Trophoblast cell (in vitro differentiated cells and primary cell): Measurements from ENCODE around the gene CD96.

Source experiments
- DNase-seq, 2 donors: peaks; one replicate each; pipeline ENCODE4 v3.0.0-alpha.2; 2016
- H2AFZ ChIP-seq: 2 replicates; pipeline ENCODE4 v1.6.1; 2013; ENCODE audit warnings: low read length, moderate library complexity, mild to moderate bottlenecking; ENCODE audit not compliant: insufficient read depth, poor library complexity
- H2AK5ac ChIP-seq: 2 replicates; pipeline ENCODE4 v1.6.1; 2013; ENCODE audit warnings: mild to moderate bottlenecking, low read length
- H2BK120ac ChIP-seq: 2 replicates; pipeline ENCODE4 v1.6.1; 2013; ENCODE audit warnings: low read length, mild to moderate bottlenecking, moderate library complexity; ENCODE audit not compliant: insufficient read depth, poor library complexity
- H2BK12ac ChIP-seq: 2 replicates; pipeline ENCODE4 v1.6.1; 2013; ENCODE audit warnings: mild to moderate bottlenecking, low read length, moderate library complexity
- H2BK5ac ChIP-seq: 2 replicates; pipeline ENCODE4 v1.6.1; 2013; ENCODE audit warnings: low read length, low read depth, moderate library complexity, mild to moderate bottlenecking; ENCODE audit not compliant: poor library complexity
- H3K14ac ChIP-seq: 2 replicates; pipeline ENCODE4 v1.6.1; 2013; ENCODE audit warnings: mild to moderate bottlenecking, low read length
- H3K18ac ChIP-seq: 2 replicates; pipeline ENCODE4 v1.6.1; 2013; ENCODE audit warnings: mild to moderate bottlenecking, low read length
- H3K23ac ChIP-seq: 2 replicates; pipeline ENCODE4 v1.6.1; 2013; ENCODE audit warnings: low read length
- H3K27ac ChIP-seq: 2 replicates; pipeline ENCODE4 v1.5.1; 2013; ENCODE audit warnings: low read depth, mild to moderate bottlenecking, inconsistent platforms, low read length, moderate library complexity
- H3K27me3 ChIP-seq: 2 replicates; pipeline ENCODE4 v1.6.1; 2013; ENCODE audit warnings: inconsistent platforms, mild to moderate bottlenecking, low read length, moderate library complexity; ENCODE audit not compliant: insufficient read depth
- H3K36me3 ChIP-seq, 2 experiments: 1 replicate in 1 of 2; 2 replicates in 1 of 2; pipeline ENCODE4 v1.6.1; 2013; ENCODE audit warnings: low read length in 2 of 2, mild to moderate bottlenecking in 2 of 2, moderate library complexity in 1 of 2; ENCODE audit not compliant: insufficient read depth in 2 of 2, control insufficient read depth in 1 of 2
- H3K4ac ChIP-seq: 2 replicates; pipeline ENCODE4 v1.6.1; 2013; ENCODE audit warnings: low read depth, mild to moderate bottlenecking, low read length, moderate library complexity
- H3K4me1 ChIP-seq, 2 experiments: 1 replicate in 1 of 2; 2 replicates in 1 of 2; pipeline ENCODE4 v1.6.1; 2013; ENCODE audit warnings: low read length in 2 of 2, mild to moderate bottlenecking in 2 of 2, moderate library complexity in 1 of 2; ENCODE audit not compliant: insufficient read depth in 2 of 2, control insufficient read depth in 1 of 2
- H3K4me2 ChIP-seq: 2 replicates; pipeline ENCODE4 v1.6.1; 2013; ENCODE audit warnings: inconsistent platforms, mild to moderate bottlenecking, low read length, moderate library complexity
- H3K4me3 ChIP-seq: 2 replicates; pipeline ENCODE4 v1.5.1; 2013; ENCODE audit warnings: mild to moderate bottlenecking, low read depth, low read length, inconsistent platforms
- H3K79me1 ChIP-seq: one replicate; pipeline ENCODE4 v1.6.1; 2013; ENCODE audit warnings: low read length
- H3K79me2 ChIP-seq: 2 replicates; pipeline ENCODE4 v1.6.1; 2013; ENCODE audit warnings: low read length, mild to moderate bottlenecking; ENCODE audit not compliant: control insufficient read depth, insufficient read depth, poor library complexity
- H3K9ac ChIP-seq: 2 replicates; pipeline ENCODE4 v1.6.1; 2013; ENCODE audit warnings: mild to moderate bottlenecking, low read length
- H3K9me3 ChIP-seq: 2 replicates; pipeline ENCODE4 v1.6.1; 2013; ENCODE audit warnings: low read depth, mild to moderate bottlenecking, control low read depth, inconsistent platforms, low read length; ENCODE audit not compliant: insufficient read depth
- H4K12ac ChIP-seq: 2 replicates; pipeline ENCODE4 v1.6.1; 2013; ENCODE audit warnings: low read depth, mild to moderate bottlenecking, low read length, moderate library complexity
- H4K8ac ChIP-seq: 2 replicates; pipeline ENCODE4 v1.6.1; 2013; ENCODE audit warnings: low read depth, mild to moderate bottlenecking, low read length, moderate library complexity
- H4K91ac ChIP-seq: one replicate; pipeline ENCODE4 v1.6.1; 2013; ENCODE audit warnings: low read depth, mild to moderate bottlenecking, low read length, moderate library complexity
- WGBS: extraction: QIAGEN DNeasy Blood & Tissue Kit; methylation state at CpG from one replicate; pipeline ENCODE4 v1.1.7; 2013; ENCODE audit warnings: missing lambda C conversion rate; ENCODE audit not compliant: insufficient read length, insufficient coverage; ENCODE audit errors: extremely low coverage; 5-methylcytosine and 5-hydroxymethylcytosine counted together

Gene CD96

GRCh38 chr3:111607240-111607920 lies 65.4 kb downstream of the CD96 start:
- Histone ChIP-seq H3K4me1 (no peaks in the 10 kb centered on the region), H3K79me2 (no peaks in the 10 kb centered on the region), H4K91ac (no peak overlapping the region), H3K4me2 (no peak overlapping the region), H3K27ac (no peak overlapping the region), H3K36me3 (no peaks in the 10 kb centered on the region), H2AFZ (no peak overlapping the region), H3K4me3 (no peak overlapping the region), H3K9me3 (no peaks in the 10 kb centered on the region), H2BK5ac (no peak overlapping the region), H3K9ac (no peak overlapping the region), H3K18ac (no peak overlapping the region), H4K12ac (no peak overlapping the region), H3K4ac (no peak overlapping the region), H3K27me3 (no peaks in the 10 kb centered on the region), H3K79me1 (no peaks in the 10 kb centered on the region), H2AK5ac (no peak overlapping the region), H3K23ac (no peak overlapping the region), H4K8ac (no peak overlapping the region), H2BK12ac (no peak overlapping the region), H3K14ac (no peak overlapping the region), H2BK120ac (no peak overlapping the region)
- no peak for DNase-seq
- no CpG with 5 or more reads among the region's 3 CpGs for WGBS

- no peak for DNase-seq
- Histone ChIP-seq H3K79me1 (no peaks in the 10 kb centered on the region), H2AK5ac (no peak overlapping the region), H3K4ac (no peak overlapping the region), H3K4me3 (no peak overlapping the region), H2BK5ac (no peak overlapping the region), H3K27ac (no peak overlapping the region), H3K9me3 (no peaks in the 10 kb centered on the region), H3K79me2 (no peaks in the 10 kb centered on the region), H3K36me3 (no peaks in the 10 kb centered on the region), H3K9ac (no peak overlapping the region), H4K8ac (no peak overlapping the region), H3K18ac (no peak overlapping the region), H3K14ac (no peak overlapping the region), H3K23ac (no peak overlapping the region), H2AFZ (no peak overlapping the region), H3K27me3 (no peaks in the 10 kb centered on the region), H2BK120ac (no peak overlapping the region), H3K4me2 (no peak overlapping the region), H4K91ac (no peak overlapping the region), H2BK12ac (no peak overlapping the region), H4K12ac (no peak overlapping the region), H3K4me1 (no peaks in the 10 kb centered on the region)
- WGBS, result no CpG with 5 or more reads among the region's 2 CpGs
Measured at GRCh38 chr3:111608383-111608782, 66.4 kb downstream of the CD96 start.

- DNase-seq, result no peak
- no peak overlapping the region for H4K12ac ChIP-seq
- no peaks in the 10 kb centered on the region for H3K79me1 ChIP-seq
- no peak overlapping the region for H2BK5ac ChIP-seq
- H3K14ac ChIP-seq, result no peak overlapping the region
- WGBS, result no CpG with 5 or more reads among the region's 2 CpGs
- H2BK120ac ChIP-seq, result no peak overlapping the region
- H3K9me3 ChIP-seq, result no peaks in the 10 kb centered on the region
- H3K9ac ChIP-seq, result no peak overlapping the region
- no peak overlapping the region for H3K4ac ChIP-seq
- no peak overlapping the region for H4K91ac ChIP-seq
- no peak overlapping the region for H3K27ac ChIP-seq
- no peak overlapping the region for H2AK5ac ChIP-seq
- H3K4me3 ChIP-seq, result no peak overlapping the region
- H3K4me2 ChIP-seq, result no peak overlapping the region
- H4K8ac ChIP-seq, result no peak overlapping the region
- H3K36me3 ChIP-seq, result no peaks in the 10 kb centered on the region
- no peaks in the 10 kb centered on the region for H3K27me3 ChIP-seq
- no peaks in the 10 kb centered on the region for H3K79me2 ChIP-seq
- no peak overlapping the region for H2AFZ ChIP-seq
- no peak overlapping the region for H3K23ac ChIP-seq
- no peak overlapping the region for H2BK12ac ChIP-seq
- H3K18ac ChIP-seq, result no peak overlapping the region
- no peaks in the 10 kb centered on the region for H3K4me1 ChIP-seq
Measured at GRCh38 chr3:111609700-111610099, 67.7 kb downstream of the CD96 start.

- H2BK12ac ChIP-seq, result no peak overlapping the region
- no peaks in the 10 kb centered on the region for H3K79me1 ChIP-seq
- H3K23ac ChIP-seq, result no peak overlapping the region
- no peak overlapping the region for H2BK5ac ChIP-seq
- H4K12ac ChIP-seq, result no peak overlapping the region
- no peaks in the 10 kb centered on the region for H3K27me3 ChIP-seq
- no peak overlapping the region for H2AFZ ChIP-seq
- no peak overlapping the region for H3K4me3 ChIP-seq
- H3K9me3 ChIP-seq, result no peaks in the 10 kb centered on the region
- WGBS, result no CpG with 5 or more reads among the region's 5 CpGs
- H2BK120ac ChIP-seq, result no peak overlapping the region
- no peak for DNase-seq
- no peak overlapping the region for H3K27ac ChIP-seq
- no peak overlapping the region for H4K8ac ChIP-seq
- no peaks in the 10 kb centered on the region for H3K36me3 ChIP-seq
- H3K14ac ChIP-seq, result no peak overlapping the region
- H3K18ac ChIP-seq, result no peak overlapping the region
- no peaks in the 10 kb centered on the region for H3K4me1 ChIP-seq
- H2AK5ac ChIP-seq, result no peak overlapping the region
- no peaks in the 10 kb centered on the region for H3K79me2 ChIP-seq
- no peak overlapping the region for H3K4me2 ChIP-seq
- no peak overlapping the region for H3K9ac ChIP-seq
- H3K4ac ChIP-seq, result no peak overlapping the region
- no peak overlapping the region for H4K91ac ChIP-seq
Measured at GRCh38 chr3:111610189-111610588, 68.2 kb downstream of the CD96 start.
